ENCODE measurements around the gene ZBED6. TPM values are rescaled to one million over a fixed set of nuclear protein-coding genes. Genes with fewer than 3 reads are reported as not detected.

Gene ZBED6
- total and polyA plus RNA-seq, 11 donors: 1.3 to 19.6 (median 11.7) TPM

DNA sequence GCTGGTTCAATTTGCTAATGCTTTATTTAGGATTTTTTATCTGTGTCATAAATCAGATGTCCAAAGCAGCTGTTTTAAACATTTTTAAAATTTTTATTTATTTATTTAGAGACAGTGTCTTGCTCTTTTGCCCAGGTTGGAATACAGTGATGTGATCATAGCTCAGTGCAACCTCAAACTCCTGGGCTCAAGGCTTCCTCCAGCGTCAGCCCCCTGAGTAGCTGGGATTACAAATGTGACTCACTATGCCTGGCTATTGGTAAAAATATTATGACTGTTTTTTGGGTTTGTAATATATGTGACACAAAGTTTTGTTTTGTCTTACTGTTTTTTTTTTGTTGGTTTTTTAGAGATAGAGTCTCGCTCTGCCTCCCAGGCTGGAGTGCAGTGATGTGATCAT, 11.8 kb downstream of the ZBED6 start:
- H3K4me1 ChIP-seq: peaks cover 0 to 29% (median 13%) of the 10 kb centered on the region in 12 donors
- intact Hi-C loops (cut with DNase I): no loop called here
- H3K9me3 ChIP-seq: no peaks in the 10 kb centered on the region
- no peak overlapping the region for H3K4me3 ChIP-seq
- WGBS, 4 donors: 79 to 86% (median 83%) methylated on average over 2 of the region's 2 CpGs
- no peak overlapping the region for H3K27ac ChIP-seq
- H3K27me3 ChIP-seq: no peaks in the 10 kb centered on the region
- DNase-seq (no peak), ATAC-seq (no peak)
- H3K36me3 ChIP-seq: peaks cover 0 to 88% (median 69%) of the 10 kb centered on the region in 9 donors
- TF ChIP-seq POLR2A (IDR thresholded peaks at IDR 0.05): no peak
- TF ChIP-seq, protein P1, sequence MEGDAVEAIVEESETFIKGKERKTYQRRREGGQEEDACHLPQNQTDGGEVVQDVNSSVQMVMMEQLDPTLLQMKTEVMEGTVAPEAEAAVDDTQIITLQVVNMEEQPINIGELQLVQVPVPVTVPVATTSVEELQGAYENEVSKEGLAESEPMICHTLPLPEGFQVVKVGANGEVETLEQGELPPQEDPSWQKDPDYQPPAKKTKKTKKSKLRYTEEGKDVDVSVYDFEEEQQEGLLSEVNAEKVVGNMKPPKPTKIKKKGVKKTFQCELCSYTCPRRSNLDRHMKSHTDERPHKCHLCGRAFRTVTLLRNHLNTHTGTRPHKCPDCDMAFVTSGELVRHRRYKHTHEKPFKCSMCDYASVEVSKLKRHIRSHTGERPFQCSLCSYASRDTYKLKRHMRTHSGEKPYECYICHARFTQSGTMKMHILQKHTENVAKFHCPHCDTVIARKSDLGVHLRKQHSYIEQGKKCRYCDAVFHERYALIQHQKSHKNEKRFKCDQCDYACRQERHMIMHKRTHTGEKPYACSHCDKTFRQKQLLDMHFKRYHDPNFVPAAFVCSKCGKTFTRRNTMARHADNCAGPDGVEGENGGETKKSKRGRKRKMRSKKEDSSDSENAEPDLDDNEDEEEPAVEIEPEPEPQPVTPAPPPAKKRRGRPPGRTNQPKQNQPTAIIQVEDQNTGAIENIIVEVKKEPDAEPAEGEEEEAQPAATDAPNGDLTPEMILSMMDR (IDR thresholded peaks at IDR 0.05): no peak

DNA sequence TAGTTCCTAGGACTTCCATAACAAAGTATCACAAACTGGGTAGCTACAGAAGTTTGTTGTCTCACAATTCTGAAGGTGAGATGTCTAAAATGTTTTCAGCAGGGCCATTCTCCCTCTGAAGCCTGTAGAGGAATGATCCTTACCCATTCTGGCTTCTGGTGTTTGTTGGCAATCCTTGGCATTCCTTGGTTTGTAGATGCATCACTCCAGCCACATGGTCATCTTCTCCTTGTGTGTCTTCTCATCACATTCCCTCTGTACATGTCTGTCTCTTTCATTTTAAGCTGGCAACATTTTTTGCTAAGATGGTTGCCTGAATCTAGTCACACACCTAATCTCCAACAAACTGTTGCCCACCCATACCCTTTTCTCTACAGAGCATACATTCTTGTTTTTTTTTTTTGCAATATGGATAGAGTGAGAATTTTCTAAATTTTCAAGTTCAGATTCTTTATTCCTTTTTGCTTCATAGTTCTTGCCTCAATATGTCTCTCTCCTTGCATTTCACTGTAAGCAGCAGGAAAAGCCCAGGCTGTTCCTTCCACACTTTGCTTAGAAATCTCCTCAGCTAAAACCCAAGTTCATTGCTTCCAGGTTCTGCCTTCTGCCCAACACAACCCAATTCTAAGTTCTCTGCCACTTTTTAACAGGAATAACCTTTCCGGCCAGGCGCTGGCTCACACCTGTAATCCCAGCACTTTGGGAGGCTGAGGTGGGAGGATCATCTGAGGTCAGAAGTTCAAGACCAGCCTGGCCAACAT, 18.3 kb downstream of the ZBED6 start:
- intact Hi-C loops (cut with DNase I): loop anchor here in 1 of 10 donors (5.0 kb wide), 1 partner anchor 34 kb away; no protein-coding TSS in a partner anchor
- no peak for DNase-seq
- Histone ChIP-seq H3K27me3 (no peaks in the 10 kb centered on the region), H3K27ac (no peak overlapping the region), H3K4me1 (peaks cover 0 to 4% (median 0%) of the 10 kb centered on the region in 12 donors), H3K4me3 (no peak overlapping the region), H3K9me3 (no peaks in the 10 kb centered on the region), H3K36me3 (peaks cover 0 to 96% (median 78%) of the 10 kb centered on the region in 9 donors)
- WGBS, 4 donors: 96 to 100% (median 98%) methylated on average over 2 of the region's 2 CpGs
- ATAC-seq: no peak
- TF ChIP-seq, protein P1 (IDR thresholded peaks at IDR 0.05): no peak
- no peak for TF ChIP-seq POLR2A (IDR thresholded peaks at IDR 0.05)

DNA sequence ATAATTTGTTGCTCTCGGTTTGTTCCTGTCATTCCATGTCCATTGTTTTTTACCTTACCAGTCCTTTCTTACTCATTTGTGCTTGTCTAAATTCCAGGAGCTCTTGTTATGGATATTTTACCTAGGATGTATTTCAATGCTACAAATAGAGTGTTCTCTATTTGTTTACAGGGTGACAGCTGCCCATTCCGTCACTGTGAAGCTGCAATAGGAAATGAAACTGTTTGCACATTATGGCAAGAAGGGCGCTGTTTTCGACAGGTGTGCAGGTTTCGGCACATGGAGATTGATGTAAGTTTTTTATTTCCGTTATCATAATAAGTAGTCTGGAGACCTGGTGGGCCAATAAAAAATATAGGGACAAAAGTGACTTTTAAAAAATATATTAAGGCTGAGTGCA, 23.0 kb downstream of the ZBED6 start:
- Histone ChIP-seq H3K9me3 (no peaks in the 10 kb centered on the region), H3K36me3 (peaks cover 0 to 100% (median 92%) of the 10 kb centered on the region in 9 donors), H3K4me3 (no peak overlapping the region), H3K4me1 (no peaks in the 10 kb centered on the region), H3K27ac (no peak overlapping the region), H3K27me3 (no peaks in the 10 kb centered on the region)
- 89 to 95% (median 95%) methylated on average over 6 of the region's 6 CpGs for WGBS, 4 donors
- TF ChIP-seq, protein P1 (IDR thresholded peaks at IDR 0.05): no peak
- no peak for TF ChIP-seq POLR2A (IDR thresholded peaks at IDR 0.05)
- intact Hi-C loops (cut with DNase I): no loop called here
- ATAC-seq (no peak), DNase-seq (no peak)

DNA sequence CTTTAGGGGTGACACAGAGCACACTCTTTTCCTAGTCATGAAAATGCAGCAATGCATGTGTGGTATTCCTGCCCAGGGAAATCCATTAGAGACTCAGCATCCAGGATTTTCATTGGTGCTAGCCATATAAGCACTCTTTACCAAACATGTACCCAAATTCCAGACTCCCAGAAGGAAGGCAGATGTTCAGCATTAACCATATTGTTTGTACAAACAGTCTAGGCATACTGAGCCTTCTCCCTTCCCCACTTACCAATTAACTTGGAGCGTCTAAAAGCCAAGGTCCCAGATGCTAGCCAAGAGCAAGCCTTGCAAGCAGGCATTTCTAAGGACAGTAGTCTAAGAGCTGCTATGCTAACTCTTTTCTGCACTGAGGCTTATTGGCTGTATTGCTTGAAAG, 27.9 kb downstream of the ZBED6 start:
- intact Hi-C loops (cut with DNase I): loop anchor here in 1 of 10 donors (10.0 kb wide), 1 partner anchor 99 kb away; no protein-coding TSS in a partner anchor
- Histone ChIP-seq H3K27me3 (no peaks in the 10 kb centered on the region), H3K4me1 (no peaks in the 10 kb centered on the region), H3K36me3 (peaks cover 0 to 99% (median 92%) of the 10 kb centered on the region in 9 donors), H3K9me3 (no peaks in the 10 kb centered on the region), H3K27ac (no peak overlapping the region), H3K4me3 (no peak overlapping the region)
- no peak for DNase-seq
- 88 to 100% (median 92%) methylated on average over 1 of the region's 1 CpG for WGBS, 4 donors
- no peak for TF ChIP-seq POLR2A (IDR thresholded peaks at IDR 0.05)
- TF ChIP-seq, protein P1 (IDR thresholded peaks at IDR 0.05): no peak
- no peak for ATAC-seq

All from heart left ventricle (tissue), 16 donors.